Kidney epithelial cell (primary cell): ENCODE data around the gene GOLGA3. TPM values are rescaled to one million over a fixed set of nuclear protein-coding genes. Genes with fewer than 3 reads are reported as not detected.
"Not testable (repeated sequence)": the region's sequence is repeated elsewhere in the genome, so short reads cannot be mapped to it uniquely, and the experiment has no call there.

Experiments
- DNase-seq: peaks from one replicate; pipeline ENCODE4 v3.0.0-alpha.2; 2010; ENCODE audit warnings: low read depth
- H3K27me3 ChIP-seq: 2 replicates; pipeline ENCODE4 v1.6.0; 2011; ENCODE audit warnings: low read length; ENCODE audit not compliant: control insufficient read depth, insufficient read depth
- H3K36me3 ChIP-seq: 2 replicates; pipeline ENCODE4 v1.5.1; 2011; ENCODE audit warnings: low read length; ENCODE audit not compliant: control insufficient read depth, insufficient read depth
- H3K4me3 ChIP-seq: 2 replicates; pipeline ENCODE4 v1.5.1; 2011; ENCODE audit warnings: low read depth, mild to moderate bottlenecking, control low read depth, low read length
- total RNA-seq: library from RNA; depleted of rRNA; stranded (reverse); fragments of >200 nt; gene quantifications from 2 replicates; pipeline ENCODE4 v1.2.3, GENCODE V29; 2015
- TF ChIP-seq, protein P1 (sequence below): IDR thresholded peaks from 2 replicates; pipeline ENCODE4 v1.5.1; 2011; ENCODE audit warnings: mild to moderate bottlenecking, moderate library complexity, low read length, control low read depth, inconsistent platforms; ENCODE audit not compliant: insufficient read depth, poor library complexity, severe bottlenecking

Gene GOLGA3
- total RNA-seq, result 73.2 and 79.1 TPM in 2 replicates

- Histone ChIP-seq H3K27me3 (no peaks in the 10 kb centered on the region), H3K36me3 (peaks cover 2% of the 10 kb centered on the region), H3K4me3 (peak within 1 kb of the TSS; percentile 70)
- peak; percentile 63 for DNase-seq
- TF ChIP-seq, protein P1, sequence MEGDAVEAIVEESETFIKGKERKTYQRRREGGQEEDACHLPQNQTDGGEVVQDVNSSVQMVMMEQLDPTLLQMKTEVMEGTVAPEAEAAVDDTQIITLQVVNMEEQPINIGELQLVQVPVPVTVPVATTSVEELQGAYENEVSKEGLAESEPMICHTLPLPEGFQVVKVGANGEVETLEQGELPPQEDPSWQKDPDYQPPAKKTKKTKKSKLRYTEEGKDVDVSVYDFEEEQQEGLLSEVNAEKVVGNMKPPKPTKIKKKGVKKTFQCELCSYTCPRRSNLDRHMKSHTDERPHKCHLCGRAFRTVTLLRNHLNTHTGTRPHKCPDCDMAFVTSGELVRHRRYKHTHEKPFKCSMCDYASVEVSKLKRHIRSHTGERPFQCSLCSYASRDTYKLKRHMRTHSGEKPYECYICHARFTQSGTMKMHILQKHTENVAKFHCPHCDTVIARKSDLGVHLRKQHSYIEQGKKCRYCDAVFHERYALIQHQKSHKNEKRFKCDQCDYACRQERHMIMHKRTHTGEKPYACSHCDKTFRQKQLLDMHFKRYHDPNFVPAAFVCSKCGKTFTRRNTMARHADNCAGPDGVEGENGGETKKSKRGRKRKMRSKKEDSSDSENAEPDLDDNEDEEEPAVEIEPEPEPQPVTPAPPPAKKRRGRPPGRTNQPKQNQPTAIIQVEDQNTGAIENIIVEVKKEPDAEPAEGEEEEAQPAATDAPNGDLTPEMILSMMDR, result no peak
Observed at GRCh38 chr12:132828706-132829534, at the start of gene GOLGA3. Gene GOLGA3, minus strand, starts transcription at chr12:132828869. Its CDS starts 6,741 bp downstream, at chr12:132822128.

DNA sequence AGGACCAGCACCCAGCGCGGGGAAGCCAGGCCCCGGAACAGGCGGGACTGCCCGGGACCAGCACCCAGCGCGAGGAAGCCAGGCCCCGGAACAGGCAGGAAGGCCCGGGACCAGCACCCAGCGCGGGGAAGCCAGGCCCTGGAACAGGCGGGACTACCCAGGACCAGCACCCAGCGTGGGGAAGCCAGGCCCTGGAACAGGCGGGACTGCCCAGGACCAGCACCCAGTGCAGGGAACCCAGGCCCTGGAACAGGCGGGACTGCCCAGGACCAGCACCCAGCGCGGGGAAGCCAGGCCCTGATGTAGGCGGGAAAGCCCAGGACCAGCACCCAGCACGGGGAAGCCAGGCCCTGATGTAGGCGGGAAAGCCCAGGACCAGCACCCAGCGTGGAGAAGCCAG is 46.0 kb upstream of the GOLGA3 start:
- not testable (repeated sequence) for DNase-seq, H3K36me3 ChIP-seq, H3K4me3 ChIP-seq, H3K27me3 ChIP-seq

- no peak overlapping the region for H3K4me3 ChIP-seq
- H3K36me3 ChIP-seq, result peaks cover 3% of the 10 kb centered on the region
- H3K27me3 ChIP-seq, result no peaks in the 10 kb centered on the region
- no peak for DNase-seq
- TF ChIP-seq, protein P1, result no peak
Observed at GRCh38 chr12:132874175-132874574, 45.5 kb upstream of the GOLGA3 start.

- TF ChIP-seq, protein P1, result no peak
- no peak for DNase-seq
- Histone ChIP-seq H3K36me3 (peaks cover 4% of the 10 kb centered on the region), H3K4me3 (no peak overlapping the region), H3K27me3 (no peaks in the 10 kb centered on the region)
Observed at GRCh38 chr12:132873724-132874123, 45.1 kb upstream of the GOLGA3 start.

GRCh38 chr12:132872975-132873421 is 44.3 kb upstream of the GOLGA3 start:
- DNase-seq, result no peak
- peaks cover 4% of the 10 kb centered on the region for H3K36me3 ChIP-seq
- TF ChIP-seq, protein P1, result no peak
- no peaks in the 10 kb centered on the region for H3K27me3 ChIP-seq
- H3K4me3 ChIP-seq, result no peak overlapping the region

DNA sequence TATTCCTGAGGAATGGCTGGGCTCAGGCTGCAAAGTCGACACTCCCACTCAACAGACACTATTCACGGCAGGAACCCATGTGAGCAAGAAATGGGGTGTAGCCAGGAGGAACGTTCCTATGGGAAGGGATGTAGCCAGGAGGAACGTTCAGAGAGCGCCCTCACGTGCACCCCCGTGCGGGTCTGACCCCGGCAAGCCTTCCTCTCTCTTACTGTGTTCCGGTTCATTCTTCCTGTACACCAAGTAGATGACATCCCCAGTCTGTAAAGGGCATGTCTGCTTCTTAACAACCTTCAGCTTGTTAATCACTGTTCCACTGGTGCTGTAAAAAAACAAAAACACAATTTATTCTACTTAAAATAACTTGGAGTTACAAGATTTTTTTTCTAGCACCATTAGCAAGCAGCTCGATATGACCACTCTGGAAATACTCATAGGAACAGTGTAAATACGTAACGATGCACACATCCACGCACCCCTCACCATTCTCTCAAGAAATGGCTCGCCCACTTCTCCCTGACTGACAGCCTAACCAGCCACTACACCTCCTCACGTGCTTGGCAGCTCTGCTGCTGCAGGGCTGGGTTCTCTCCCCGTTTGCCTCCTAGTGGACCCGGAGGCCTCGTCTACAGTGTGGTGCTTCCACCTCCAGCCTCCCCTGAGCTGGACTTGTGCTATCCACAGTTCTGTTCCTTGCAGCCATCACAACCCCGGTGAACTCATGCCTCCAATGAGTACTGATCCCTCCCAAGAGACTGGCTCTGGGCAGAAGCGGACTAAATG is 43.6 kb upstream of the GOLGA3 start:
- H3K27me3 ChIP-seq, result no peaks in the 10 kb centered on the region
- no peak overlapping the region for H3K4me3 ChIP-seq
- TF ChIP-seq, protein P1, result no peak
- no peak for DNase-seq
- peaks cover 3% of the 10 kb centered on the region for H3K36me3 ChIP-seq
